Natural killer cell (primary cell): ENCODE data around the gene GABPA. TPM values are rescaled to one million over a fixed set of nuclear protein-coding genes. Genes with fewer than 3 reads are reported as not detected.

Experiments used
- ATAC-seq, 3 donors: fragments of 150-1000 bp in 2 of 3; fragments of 200-7000 bp in 1 of 3; cut with Tn5 transposase; 1 replicate in 1 of 3; 2 replicates in 2 of 3; pipeline ENCODE4 v1.10.0; 2021; ENCODE audit warnings: mild to moderate bottlenecking in 2 of 3, moderate library complexity in 2 of 3
- DNase-seq, 2 donors: peaks; one replicate each; pipeline versions ENCODE4 v3.0.0 to v3.0.0-alpha.2; 2013 to 2021; ENCODE audit warnings: mixed read lengths in 1 of 2
- H3K27ac ChIP-seq: one replicate; pipeline ENCODE4 v1.5.1; 2013; ENCODE audit warnings: mild to moderate bottlenecking, low read length
- H3K27me3 ChIP-seq: one replicate; pipeline ENCODE4 v1.6.1; 2013; ENCODE audit warnings: low read length; ENCODE audit not compliant: control insufficient read depth, insufficient read depth
- H3K36me3 ChIP-seq: one replicate; pipeline ENCODE4 v1.6.1; 2013; ENCODE audit warnings: low read length; ENCODE audit not compliant: control insufficient read depth, insufficient read depth
- H3K4me1 ChIP-seq: one replicate; pipeline ENCODE4 v1.6.1; 2013; ENCODE audit warnings: low read length; ENCODE audit not compliant: control insufficient read depth, insufficient read depth
- H3K4me3 ChIP-seq: one replicate; pipeline ENCODE4 v1.5.1; 2013; ENCODE audit warnings: low read length
- H3K9me3 ChIP-seq: one replicate; pipeline ENCODE4 v1.6.1; 2013; ENCODE audit warnings: low read length; ENCODE audit not compliant: control insufficient read depth, insufficient read depth
- H3K27ac Mint-ChIP-seq, 2 donors: one replicate each; pipeline ENCODE4 v1.8.0; 2022; ENCODE audit warnings: mild to moderate bottlenecking in 2 of 2, mixed read lengths in 2 of 2, moderate library complexity in 1 of 2
- H3K27me3 Mint-ChIP-seq, 2 donors: one replicate each; pipeline ENCODE4 v1.8.0; 2022; ENCODE audit warnings: low read depth in 2 of 2, mixed read lengths in 2 of 2
- H3K36me3 Mint-ChIP-seq: one replicate; pipeline ENCODE4 v1.8.0; 2022; ENCODE audit warnings: mixed read lengths
- H3K4me1 Mint-ChIP-seq, 2 donors: one replicate each; pipeline ENCODE4 v1.8.0; 2022; ENCODE audit warnings: mixed read lengths in 2 of 2
- H3K4me3 Mint-ChIP-seq: one replicate; pipeline ENCODE4 v1.8.0; 2022; ENCODE audit warnings: mild to moderate bottlenecking, moderate library complexity, mixed read lengths
- H3K9me3 Mint-ChIP-seq, 2 donors: one replicate each; pipeline ENCODE4 v1.8.0; 2022; ENCODE audit warnings: mixed read lengths in 2 of 2
- WGBS: methylation state at CpG from one replicate; pipeline ENCODE4 v1.1.7; 2013; ENCODE audit warnings: missing lambda C conversion rate; ENCODE audit not compliant: insufficient coverage; 5-methylcytosine and 5-hydroxymethylcytosine counted together
- intact Hi-C: fragments of 100-400 bp; cut with micrococcal nuclease; formaldehyde crosslinking; loops from one replicate; pipeline ENCODE4 v1.14.2; 2022
- total RNA-seq, 4 donors: library from RNA; stranded (reverse); fragments of 120-200 nt in 1 of 4; gene quantifications; one replicate each; pipeline versions ENCODE4 v1.2.3 to v1.2.4, GENCODE V29; 2013 to 2022
- TF ChIP-seq, protein P1 (sequence below): fragments of 200-600 bp; IDR thresholded peaks from one replicate; pipeline ENCODE4 v1.8.0; 2022; ENCODE audit warnings: antibody characterized with exemption

The GABPA gene
- total RNA-seq: 10 to 100 TPM; 25.2 to 29.3 (median 27.7) TPM
- total RNA-seq (2013): 35.1 TPM

DNA sequence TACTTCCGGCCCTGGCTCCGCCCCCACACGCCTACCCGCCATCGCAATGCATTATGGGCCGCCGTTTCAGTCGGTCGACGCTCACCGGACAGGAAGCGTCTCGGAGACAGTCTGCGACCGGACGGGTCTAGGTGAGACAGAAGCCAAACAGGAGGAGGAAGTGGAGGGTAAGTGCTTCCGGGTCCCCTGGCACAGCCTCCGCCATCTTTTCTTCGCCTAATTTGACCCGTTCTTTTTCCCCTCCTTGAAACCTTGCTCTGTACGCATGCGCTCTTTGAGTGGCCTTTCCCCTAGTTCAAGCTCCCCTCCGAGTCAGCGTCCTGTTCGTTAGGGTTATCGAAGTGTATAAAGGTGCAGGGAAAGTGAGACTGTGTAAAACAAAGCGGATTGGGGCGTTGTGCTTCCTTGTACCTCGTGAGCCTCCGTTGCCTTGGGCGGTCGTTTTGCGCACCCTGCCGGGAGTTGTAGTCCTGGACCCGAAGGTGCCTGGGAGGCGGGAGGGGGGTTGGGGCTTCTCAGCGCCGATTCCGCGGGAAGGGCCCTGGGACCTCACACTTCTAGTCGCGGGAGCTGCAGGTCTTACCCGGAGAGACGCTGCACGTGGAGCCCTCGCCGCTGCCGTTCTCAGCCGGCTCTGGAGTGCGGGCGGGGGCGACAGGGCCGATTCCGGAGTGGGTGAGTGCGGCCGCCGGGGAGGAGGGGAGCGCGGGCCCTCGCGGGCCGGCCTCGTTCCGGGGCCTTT lies at the start of gene GABPA, which contains the start of gene ATP5PF:
TSS of gene GABPA (plus strand) at position 69 of the 742 bp plus-strand sequence. CDS start 6,627 bp downstream, outside the sequence.
TSS of gene ATP5PF (minus strand) at position 1 of the 742 bp plus-strand sequence. CDS start 5,110 bp downstream, outside the sequence.
- peak within 1 kb of the TSS; percentile 79 for H3K4me3 ChIP-seq
- no peaks in the 10 kb centered on the region for H3K27me3 ChIP-seq
- Mint-ChIP-seq H3K9me3 (no peaks in the 10 kb centered on the region), H3K4me1 (peaks cover 39 to 44% of the 10 kb centered on the region in 2 donors), H3K36me3 (no peaks in the 10 kb centered on the region), H3K27ac (peak within 1 kb of the TSS; percentile 93 to 100), H3K4me3 (peak within 1 kb of the TSS; percentile 100), H3K27me3 (no peaks in the 10 kb centered on the region)
- 0% methylated on average over 64 of the region's 64 CpGs for WGBS
- H3K27ac ChIP-seq: peak within 1 kb of the TSS; percentile 92
- TF ChIP-seq, protein P1, sequence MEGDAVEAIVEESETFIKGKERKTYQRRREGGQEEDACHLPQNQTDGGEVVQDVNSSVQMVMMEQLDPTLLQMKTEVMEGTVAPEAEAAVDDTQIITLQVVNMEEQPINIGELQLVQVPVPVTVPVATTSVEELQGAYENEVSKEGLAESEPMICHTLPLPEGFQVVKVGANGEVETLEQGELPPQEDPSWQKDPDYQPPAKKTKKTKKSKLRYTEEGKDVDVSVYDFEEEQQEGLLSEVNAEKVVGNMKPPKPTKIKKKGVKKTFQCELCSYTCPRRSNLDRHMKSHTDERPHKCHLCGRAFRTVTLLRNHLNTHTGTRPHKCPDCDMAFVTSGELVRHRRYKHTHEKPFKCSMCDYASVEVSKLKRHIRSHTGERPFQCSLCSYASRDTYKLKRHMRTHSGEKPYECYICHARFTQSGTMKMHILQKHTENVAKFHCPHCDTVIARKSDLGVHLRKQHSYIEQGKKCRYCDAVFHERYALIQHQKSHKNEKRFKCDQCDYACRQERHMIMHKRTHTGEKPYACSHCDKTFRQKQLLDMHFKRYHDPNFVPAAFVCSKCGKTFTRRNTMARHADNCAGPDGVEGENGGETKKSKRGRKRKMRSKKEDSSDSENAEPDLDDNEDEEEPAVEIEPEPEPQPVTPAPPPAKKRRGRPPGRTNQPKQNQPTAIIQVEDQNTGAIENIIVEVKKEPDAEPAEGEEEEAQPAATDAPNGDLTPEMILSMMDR: no peak
- H3K36me3 ChIP-seq: no peaks in the 10 kb centered on the region
- H3K9me3 ChIP-seq: no peaks in the 10 kb centered on the region
- peaks cover 4% of the 10 kb centered on the region for H3K4me1 ChIP-seq
- DNase-seq (peak; percentile 98 to 99), ATAC-seq (peak; percentile 86 to 98 (median 89))
- intact Hi-C loops: loop anchor here (1.0 kb wide), 1 partner anchor 127 kb away; no protein-coding TSS in a partner anchor

DNA sequence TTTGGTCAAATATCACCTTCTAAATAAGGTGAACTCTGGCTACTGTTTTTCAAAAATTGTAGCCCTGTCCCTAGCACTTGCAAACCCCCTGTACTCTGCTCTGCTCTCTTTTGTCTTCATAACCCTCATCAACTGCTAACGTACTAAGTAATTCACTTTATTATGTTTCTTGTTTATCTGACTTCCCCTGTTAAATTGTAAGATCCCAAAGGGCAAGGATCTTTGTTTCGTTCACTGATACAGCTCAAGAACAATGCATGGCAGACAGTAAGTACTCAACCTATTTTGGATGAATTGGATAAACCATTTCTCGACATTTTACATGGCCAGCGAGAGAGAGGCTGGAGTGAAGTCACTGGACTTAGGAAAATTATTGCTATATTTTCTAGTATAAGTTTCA lies 47.0 kb upstream of the GABPA start:
- Histone ChIP-seq H3K27ac (no peak overlapping the region), H3K36me3 (no peaks in the 10 kb centered on the region)
- H3K4me3 Mint-ChIP-seq: no peak overlapping the region

DNA sequence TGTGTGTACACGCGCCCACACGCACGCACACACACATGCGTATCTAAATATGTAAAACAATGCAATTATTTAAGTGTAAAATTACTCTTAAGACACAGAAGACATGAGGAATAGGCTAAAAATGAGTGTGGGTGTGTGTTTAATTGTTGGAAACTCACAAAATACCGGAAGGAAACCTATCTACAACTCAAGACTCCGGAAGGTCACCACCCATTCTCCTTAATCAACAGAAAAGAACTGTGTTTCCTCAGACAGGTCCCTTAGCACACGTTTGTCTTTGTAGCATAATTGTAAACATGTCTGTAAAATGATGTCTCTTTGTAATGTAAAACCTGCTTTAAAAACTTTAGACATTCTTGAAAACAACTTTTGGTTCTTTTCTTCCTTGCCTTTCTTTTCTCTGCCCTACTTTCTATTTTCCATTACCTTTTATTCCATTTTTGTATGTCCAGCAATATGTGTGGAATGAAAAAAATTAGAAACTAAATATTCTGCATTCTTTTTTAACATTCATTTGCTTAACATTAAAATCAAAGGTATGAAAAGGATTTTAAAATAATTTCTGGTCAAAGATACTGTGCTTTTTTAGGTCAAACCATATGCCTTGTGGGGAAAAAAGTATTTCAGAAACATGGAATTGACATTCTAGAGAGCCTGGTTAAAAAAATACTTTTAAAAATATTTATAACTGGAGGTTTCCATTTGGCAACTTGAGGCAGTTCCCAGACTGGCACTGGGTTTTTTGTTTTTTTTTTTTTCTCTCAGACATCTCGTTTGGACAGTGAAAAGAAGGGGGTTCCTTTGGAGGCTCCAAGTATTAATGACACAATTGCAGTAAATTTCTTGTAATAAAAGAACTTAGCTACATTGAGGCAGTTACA lies 46.3 kb upstream of the GABPA start:
- no peaks in the 10 kb centered on the region for H3K36me3 Mint-ChIP-seq
- no peak overlapping the region for H3K27ac ChIP-seq
- H3K9me3 ChIP-seq: no peaks in the 10 kb centered on the region
- no peaks in the 10 kb centered on the region for H3K4me1 Mint-ChIP-seq
- intact Hi-C loops: no loop called here
- DNase-seq: no peak
- ATAC-seq: no peak
- no peak overlapping the region for H3K4me3 Mint-ChIP-seq
- no peak overlapping the region for H3K27ac Mint-ChIP-seq
- H3K4me3 ChIP-seq: no peak overlapping the region
- H3K4me1 ChIP-seq: no peaks in the 10 kb centered on the region
- H3K27me3 Mint-ChIP-seq: peaks cover 0 to 5% of the 10 kb centered on the region in 2 donors
- TF ChIP-seq, protein P1: no peak
- no peaks in the 10 kb centered on the region for H3K27me3 ChIP-seq
- H3K9me3 Mint-ChIP-seq: no peaks in the 10 kb centered on the region
- 60% methylated on average over 1 of the region's 9 CpGs for WGBS
- no peaks in the 10 kb centered on the region for H3K36me3 ChIP-seq

More for the DNA sequence above, 47.0 kb upstream of the GABPA start:
- intact Hi-C loops: no loop called here
- TF ChIP-seq, protein P1: no peak
- Histone ChIP-seq H3K4me3 (no peak overlapping the region), H3K4me1 (no peaks in the 10 kb centered on the region), H3K9me3 (no peaks in the 10 kb centered on the region), H3K27me3 (no peaks in the 10 kb centered on the region)
- Mint-ChIP-seq H3K9me3 (no peaks in the 10 kb centered on the region), H3K36me3 (no peaks in the 10 kb centered on the region), H3K27ac (no peak overlapping the region), H3K4me1 (no peaks in the 10 kb centered on the region), H3K27me3 (peaks cover 0 to 5% of the 10 kb centered on the region in 2 donors)
- 89% methylated on average over 4 of the region's 4 CpGs for WGBS
- no peak for ATAC-seq
- no peak for DNase-seq
